GM18909 (cell line): ENCODE data around the gene SMURF1.

Source experiments
- ATAC-seq: cut with Tn5 transposase; IDR thresholded peaks from one replicate; pipeline ENCODE4 v1.9.1; 2021; ENCODE audit warnings: mild to moderate bottlenecking; ENCODE audit not compliant: unreplicated experiment, poor library complexity

The SMURF1 gene

DNA sequence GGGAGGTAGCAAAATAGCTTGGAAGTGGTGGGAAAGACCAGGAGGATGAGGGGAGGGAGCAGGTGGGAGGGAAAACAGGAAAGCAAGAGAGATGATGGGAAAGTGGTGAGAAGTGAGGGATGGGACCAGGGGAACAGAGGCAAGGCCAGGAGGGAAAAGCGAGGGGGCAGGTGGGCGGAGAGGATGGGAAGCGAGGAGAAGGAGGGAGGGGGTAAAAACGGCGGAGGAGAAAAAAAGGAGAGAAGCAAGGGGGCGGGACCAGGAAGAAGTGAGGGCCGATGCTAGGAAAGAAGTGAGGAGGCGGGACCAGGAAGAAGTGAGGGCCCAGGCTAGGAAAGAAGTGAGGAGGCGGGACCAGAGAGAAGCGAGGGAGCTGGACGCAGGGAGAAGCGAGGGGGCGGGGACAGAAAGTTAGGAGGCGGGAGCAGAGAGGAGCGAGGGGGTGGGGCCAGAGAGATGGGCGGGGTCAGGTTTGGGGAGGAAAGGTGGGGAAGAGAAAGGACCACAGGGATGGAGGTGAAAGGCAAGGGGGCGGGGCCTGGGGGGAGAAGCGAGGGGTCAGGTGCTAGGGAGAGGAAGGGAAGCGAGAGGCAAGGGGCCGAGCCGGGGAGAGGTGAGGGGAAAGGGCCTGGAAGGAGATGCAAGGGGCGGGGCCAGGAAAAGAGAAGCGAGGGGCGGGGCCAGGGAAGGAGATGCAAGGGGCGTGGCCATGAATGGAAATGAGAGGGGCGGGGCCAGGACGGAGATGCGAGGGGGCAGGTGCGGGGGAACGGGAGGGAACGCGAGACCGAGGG is 984 bp downstream of the SMURF1 start:
- ATAC-seq = no peak

DNA sequence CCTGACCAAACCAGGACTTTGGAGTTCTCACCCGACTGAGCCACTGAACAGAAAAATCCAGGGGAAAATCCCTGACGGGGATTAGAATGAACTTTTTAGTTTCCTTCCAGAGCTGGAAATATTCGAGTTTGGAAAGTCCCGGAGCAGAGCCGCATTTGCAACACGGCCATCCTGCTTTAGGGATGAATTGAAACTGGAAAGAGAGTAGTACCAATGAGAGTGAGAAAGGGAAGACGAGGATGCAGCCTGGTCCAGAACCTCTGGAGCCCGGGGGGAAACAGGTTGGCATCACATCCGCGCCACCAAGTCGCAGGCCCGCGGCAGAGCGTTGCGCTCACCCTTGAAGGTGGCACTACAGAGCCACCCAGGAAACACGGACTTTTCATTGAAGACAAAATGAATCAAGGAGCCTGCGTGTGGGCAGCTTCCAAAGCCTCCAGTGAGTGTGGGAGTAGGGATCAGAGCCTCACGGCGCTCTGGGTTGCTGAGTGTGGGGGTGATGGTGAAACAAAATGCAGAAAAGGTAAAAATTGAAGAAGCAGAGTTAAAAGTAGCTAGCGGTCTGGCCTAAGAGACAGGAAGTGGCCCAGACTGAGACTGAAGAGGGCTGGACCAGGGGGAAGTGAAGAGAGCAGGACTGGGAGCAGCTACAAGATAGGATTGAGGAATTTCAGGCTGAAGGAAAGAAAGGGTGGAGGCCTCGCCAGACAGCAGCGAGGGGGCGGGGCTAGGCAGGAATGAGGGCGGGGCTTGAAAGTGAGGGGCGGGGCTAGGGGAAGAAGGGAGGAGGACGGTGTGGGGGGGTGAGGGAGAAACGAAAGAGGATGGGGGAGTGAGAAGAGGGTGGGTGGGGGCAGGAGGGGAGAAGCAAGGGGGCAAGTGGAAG is 1.8 kb downstream of the SMURF1 start:
- no peak for ATAC-seq

DNA sequence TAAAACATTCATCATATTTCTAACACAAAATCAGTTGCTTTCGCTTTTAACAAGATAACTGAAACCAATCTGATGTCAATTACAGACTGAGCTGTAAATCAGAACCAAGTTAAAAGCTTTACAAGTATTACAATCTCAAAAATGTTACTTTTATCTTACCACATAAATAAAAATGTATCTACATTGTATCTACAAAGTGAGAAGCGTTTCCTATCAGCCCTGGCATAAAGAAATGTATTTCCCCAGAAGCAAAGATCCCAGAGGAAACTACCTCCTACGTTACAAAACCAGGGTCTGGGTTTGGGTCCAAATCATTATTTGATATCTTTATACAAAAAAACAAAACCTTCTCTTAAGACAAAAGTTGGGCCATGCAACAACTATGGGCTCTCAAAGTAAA is 2.6 kb downstream of the SMURF1 start:
- ATAC-seq = no peak

DNA sequence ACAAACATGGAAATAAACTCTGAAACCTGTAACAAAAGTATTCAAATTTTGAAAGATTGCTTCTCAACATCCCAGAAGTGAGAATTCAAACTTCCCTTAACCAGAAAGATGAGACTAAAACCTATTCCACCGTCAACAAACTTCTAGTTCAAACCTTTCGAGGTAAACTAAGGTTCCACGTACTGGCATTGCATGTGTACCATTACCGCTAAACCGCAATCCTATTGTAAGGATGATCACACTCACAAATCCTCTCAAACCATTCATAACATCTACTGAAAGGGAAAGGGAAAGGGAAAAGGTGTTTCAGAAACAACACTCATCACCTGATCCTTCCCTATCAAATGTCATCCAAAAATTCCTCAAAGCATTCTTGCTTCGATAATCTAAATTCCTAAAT is 3.1 kb downstream of the SMURF1 start:
- no peak for ATAC-seq

DNA sequence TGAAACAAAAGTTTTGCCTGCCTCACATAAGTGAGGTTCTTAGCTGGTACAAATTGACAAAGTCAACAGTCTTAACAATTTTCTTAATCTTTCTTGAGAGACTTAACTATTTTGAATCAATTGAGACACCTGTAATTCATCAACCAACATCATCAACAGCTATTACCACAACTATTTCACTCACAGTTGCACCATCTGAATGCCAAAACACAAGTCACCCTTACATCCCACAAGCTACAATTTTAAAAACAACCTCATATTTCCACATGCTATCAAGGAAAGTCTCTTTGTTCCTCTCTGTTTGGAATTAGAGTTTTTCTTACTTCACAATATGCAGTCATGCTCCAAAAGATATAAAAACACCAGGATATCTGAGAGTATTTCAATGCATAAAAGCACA is 4.9 kb downstream of the SMURF1 start:
- ATAC-seq = no peak

DNA sequence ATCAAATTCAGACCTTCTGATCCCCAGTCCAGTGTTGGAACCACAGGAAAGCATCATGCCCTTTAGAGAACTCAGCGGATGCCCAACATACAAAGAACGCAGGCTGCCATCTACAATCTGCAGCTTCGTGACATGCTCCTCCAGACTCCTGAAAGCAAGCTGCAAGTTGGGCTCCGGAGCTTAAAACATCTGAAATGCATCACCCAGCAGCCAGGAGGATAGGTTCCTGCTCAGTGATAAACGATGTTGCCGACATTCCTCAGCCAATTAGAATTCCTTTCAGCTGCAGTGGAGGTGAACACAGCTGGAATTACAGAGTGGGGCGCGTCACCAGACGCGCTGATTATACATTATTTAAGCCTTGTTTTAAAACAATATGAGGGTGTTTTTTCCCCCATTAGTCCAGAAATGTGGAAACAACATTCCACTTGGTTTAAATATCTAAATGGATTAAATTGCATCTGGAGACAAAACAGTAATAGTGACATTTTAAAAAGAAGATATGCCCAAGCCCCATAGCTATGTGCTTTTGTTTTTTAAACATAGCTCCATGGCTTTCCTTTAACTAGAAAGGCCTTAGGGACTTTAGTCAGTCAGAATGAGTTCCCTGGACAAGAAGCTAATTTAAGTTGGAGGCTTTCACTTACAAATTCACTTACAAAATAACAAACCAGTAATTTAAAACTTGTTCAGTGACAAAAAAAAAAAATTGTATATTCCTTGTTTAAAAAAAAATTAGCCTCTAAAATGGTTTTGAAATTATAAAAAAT is 6.3 kb downstream of the SMURF1 start:
- ATAC-seq = no peak

DNA sequence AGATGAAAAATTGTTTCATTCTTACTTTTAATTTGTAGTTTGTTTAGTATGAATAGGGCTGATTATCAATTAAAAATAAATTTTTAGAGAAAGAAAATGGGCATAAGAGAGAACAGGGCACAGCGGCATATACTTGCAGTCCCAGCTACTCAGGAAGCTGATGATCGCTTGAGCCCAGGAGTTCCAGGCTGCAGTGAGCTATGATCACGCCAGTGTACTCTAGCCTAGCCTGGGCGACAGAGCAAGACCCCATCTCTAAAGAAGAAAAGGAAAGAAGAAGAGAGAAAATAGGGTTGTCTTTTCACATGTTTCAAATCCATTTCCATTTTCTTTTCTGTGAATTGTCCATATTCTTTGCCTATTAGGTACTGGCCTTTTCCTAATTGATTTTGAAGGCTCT is 8.0 kb downstream of the SMURF1 start:
- no peak for ATAC-seq

DNA sequence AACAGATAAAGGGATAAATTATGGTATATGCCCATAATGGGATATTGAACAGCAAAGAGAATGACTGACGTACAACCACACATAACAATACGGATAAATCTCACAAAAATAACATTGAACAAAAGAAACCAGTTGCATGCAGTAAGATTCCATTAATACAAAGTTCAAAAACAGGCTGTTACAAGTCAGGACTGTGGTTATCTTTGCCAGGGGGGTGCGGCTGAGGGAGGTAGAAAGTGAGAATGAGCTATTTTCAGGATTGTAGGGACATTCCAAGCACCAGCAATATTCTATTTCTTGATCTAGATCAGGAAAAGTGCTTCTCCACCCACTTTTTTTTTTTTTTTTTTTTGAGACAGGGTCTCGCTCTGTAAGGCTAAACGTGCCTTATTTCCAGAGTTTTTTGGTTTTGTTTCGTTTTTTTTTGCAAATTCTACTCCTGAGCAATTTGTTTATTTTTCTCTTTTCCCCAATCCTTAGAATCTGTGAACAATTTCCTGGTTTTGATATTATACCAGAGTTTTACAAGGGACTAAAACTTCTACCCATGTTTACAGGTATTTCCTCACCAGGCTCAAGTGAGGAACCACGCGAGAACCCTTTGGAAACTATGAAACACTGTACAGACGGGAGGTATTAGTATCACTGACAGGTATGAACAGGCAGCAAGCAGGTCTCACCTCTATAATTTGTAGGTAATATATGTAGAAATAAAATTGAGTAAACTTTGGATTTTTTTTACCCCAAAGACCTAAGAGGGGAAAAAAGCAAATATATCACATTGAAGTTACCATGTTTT is 9.9 kb downstream of the SMURF1 start:
- ATAC-seq = no peak

DNA sequence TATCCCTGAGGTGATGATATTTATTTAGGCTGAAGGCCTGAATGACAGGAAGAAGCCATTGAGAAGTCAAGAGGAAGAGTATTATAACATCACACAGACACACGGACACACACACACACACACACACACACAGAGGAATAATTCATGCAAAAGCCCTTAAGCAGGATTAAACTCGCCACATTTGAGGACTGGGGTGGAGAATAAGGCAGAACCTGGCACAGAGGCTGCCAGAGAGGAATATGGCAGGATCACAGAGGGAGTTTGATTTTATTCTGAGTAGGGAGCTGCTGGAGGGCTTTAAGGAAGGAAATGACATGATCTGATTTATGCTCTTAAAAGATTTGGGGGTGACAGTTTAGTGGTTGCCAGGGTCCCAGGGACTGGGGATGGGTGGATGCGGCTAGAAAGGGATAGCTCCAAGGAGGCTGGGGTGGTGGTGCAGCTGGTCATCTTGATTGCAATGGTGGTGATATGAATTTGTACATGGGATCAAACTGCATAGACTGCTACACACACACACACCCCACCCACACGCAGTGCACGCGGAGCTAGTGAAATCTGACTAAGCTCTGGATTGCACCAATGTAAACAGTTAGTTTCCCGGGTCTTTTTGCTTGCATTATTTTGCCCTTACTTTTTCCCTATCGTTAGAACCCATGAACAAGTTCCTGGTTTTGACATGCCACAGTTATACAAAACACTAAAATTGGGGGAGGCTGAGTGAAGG is 11.2 kb downstream of the SMURF1 start:
- no peak for ATAC-seq

DNA sequence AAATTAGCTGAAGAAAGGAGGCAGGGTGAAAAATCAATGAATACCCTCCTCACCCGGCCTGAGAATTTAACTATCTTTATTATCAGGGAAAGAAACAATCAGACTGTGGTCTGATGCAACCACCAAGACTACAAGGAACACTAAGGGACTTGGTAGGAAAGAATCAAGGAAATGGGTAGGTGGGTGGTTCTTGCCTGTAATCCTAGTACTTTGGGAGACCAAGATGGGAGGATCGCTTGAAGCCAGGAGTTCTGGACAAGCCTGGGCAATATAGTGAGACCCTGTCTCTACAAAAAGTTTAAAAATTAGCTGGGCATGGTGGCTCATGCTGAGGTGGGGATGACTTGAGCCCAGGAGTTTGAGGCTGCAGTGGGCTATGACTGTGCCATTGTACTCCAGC is 12.6 kb downstream of the SMURF1 start:
- no peak for ATAC-seq

DNA sequence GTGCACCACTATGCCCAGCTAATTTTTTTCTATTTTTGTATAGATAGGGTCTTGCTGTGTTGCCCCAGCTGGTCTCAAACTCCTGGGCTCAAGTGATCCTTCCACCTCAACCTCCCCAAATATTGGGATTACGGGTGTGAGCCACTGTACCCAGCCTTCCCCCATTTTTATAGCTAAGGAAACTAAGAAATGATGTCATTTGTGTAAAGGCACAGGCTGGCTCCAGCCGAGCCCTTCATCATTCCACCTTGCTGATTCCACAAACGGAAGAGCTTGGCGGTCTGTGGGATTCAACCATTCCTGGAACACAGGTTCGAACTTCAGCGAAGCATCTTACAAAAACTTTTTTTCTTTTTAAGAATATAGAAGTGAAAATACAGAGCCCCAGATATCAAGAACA is 14.4 kb downstream of the SMURF1 start:
- ATAC-seq = no peak

DNA sequence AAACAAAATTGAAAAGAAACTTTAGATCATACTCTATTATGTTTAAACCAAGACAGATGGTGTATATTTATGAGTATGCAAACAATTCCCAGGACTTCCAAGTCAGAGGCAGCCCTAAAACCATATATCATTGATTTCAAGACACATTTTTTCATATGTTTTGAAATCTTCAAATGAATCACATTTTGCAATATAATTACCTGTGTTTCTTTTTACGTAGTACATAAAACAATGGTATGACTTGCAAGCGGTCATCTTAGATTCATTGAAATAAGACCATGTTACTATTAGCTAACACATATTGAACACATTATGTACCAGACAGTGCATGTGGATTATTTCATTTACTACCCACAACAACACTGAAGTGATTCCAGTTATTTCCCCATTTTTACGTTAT is 14.9 kb downstream of the SMURF1 start:
- ATAC-seq = no peak

DNA sequence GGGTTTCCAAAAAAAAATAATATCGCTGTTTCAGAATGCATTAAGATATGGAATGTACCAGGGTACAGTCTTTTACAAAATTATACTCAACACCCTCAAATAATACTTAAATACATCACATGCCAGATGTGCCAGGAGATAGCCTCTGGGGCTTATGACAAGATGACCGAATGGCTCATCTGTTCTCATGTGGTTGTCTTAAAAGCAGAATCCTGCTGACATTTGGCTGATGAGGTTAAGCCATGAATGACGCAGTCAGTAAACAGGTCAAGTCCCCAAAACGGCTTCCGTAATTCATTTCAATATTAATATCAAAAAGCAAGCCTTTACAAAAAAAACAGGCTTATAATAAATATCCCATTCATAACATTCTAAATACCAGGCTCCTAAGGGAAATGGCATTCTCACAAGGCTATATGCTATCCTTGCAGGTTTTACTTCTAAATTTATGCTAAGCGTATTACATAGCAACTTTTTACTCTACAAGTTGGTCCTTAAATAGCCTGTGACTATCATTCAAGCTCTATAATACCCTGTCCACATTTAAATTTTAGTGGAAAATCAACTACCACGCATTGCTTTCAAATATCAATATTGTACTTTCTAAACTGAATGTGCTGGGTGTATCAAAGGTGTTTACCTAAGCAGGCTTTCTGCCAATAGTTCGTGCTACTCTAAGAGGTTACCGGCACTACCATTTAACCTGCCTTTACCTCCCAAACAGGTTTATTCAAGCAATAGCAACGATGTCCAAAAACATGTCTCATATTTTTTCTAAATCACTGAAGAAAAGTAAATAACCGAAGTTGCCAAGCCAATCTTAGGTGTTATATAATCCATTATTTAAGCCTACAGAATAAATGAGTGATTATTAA is 15.6 kb downstream of the SMURF1 start:
- ATAC-seq = no peak

DNA sequence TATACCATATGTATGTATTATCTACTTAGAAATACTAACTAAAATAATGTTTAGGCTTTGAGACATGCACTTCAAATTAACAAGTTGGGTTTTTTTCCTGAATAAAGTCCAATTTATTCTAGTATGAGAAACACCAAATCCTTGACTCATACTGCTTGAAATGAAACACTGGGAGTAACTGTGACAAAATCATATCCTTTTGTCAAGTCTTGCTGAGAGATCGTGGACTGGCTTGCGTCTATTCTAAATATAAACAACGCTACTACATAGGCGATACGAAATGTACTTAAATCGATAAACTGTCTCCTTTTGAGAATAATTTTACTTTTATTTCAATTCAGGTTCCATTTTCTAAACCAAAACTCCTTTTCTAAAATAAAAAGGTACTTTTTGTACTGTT is 16.3 kb downstream of the SMURF1 start:
- ATAC-seq = no peak

DNA sequence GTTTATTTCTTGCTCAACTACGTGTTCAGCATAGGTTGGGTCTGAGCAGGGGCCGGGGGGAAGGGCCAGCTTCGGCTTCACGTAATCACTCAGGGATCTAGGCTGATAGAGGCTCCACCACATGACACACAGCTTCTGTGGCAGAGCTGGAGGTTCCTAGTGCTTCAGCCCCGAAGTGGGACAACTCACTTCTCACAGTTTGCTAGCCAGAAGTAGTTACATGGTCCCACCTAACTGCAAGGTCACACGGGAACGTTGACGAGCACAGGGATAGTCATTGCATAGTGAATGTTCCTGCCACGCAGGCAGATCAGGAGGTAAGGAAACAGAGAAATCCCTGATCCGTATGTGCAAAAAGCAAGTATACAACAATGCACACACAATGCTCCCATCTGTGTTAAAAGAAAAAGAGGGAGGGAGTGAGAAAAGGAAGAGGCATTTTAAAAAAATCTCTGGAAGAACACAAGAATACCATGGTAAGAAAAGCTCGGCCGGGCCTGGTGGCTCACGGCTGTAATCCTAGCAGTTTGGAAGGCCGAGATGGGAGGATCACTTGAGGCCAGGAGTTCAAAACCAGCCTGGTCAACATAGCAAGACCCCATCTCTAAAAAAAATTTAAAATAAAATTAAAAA is 16.9 kb downstream of the SMURF1 start:
- no peak for ATAC-seq

DNA sequence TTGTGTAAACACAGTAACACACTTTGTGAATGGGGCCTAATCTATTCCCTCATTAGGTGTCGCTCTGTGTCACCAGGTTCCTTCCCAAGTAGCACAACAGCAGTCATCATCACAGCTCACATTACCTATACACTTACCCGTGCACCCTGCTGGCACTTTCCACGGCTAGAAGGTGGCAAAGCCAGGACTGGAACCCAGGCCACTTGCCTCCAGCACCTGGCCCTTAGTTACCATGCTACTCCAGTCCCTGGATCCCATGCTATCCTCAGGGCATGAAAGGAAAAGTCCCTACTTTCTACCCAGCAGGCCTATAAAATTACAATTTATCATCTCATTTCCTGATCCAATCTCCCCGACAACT is 18.4 kb downstream of the SMURF1 start:
- no peak for ATAC-seq

DNA sequence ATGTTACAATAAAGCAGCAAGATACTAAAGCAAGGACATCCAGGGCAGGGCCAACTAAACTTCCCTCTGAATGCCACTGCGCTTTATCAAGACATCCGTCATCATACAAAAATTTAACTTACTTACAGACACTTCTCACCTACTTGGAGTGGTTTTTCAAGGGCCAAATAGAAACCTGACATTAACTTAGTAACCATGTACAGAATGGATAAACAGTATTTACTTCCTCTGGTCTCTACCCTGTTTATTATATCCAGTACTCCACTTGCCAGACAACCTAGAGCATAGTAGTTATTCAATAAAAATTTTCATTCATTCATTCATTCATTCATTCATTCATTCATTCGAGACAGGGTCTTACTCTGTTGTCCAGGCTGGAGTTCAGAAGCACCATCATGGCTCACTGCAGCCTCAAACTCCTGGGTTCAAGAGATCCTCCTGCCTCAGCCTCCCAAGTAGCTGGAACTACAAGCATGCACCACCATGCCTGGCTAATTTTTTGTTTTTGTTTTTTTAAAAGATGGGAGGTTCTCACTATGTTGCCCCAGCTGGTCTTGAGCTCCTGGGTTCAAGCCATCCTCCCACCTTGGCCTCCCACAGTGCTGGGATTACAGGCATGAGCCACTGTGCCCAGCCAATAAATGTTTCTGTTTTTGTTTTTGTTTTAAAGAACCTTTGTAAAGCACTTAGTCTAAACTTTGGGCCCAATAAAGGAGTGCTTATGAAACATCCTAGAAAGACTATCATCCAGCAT is 19.0 kb downstream of the SMURF1 start:
- no peak for ATAC-seq
